ENCODE results near the gene DNAJA2. TPM values are rescaled to one million over a fixed set of nuclear protein-coding genes. Genes with fewer than 3 reads are reported as not detected.
"Not testable (repeated sequence)": the region's sequence is repeated elsewhere in the genome, so short reads cannot be mapped to it uniquely, and the experiment has no call there.

DNAJA2 gene
- total and polyA plus RNA-seq, 2 experiments from 2014 or later: 62.3 to 72.8 TPM

GRCh38 chr16:46949241-46949892, 24.1 kb downstream of the DNAJA2 start:
- H3K4me2 ChIP-seq: no peak overlapping the region
- H3K27me3 ChIP-seq: no peaks in the 10 kb centered on the region
- no peaks in the 10 kb centered on the region for H3K9me3 ChIP-seq (ENCODE audit: low read depth)
- H2AFZ ChIP-seq: no peak overlapping the region
- no peaks in the 10 kb centered on the region for H3K36me3 ChIP-seq (replicated peaks; ENCODE audit: insufficient read depth, low read depth)
- TF ChIP-seq EZH2 (IDR thresholded peaks at IDR 0.05; ENCODE audit: borderline replicate concordance) (no peak), EZH2phosphoT487 (IDR thresholded peaks at IDR 0.05; ENCODE audit: low read depth, severe bottlenecking, unreplicated experiment) (no peak)
- TF ChIP-seq, protein P1, sequence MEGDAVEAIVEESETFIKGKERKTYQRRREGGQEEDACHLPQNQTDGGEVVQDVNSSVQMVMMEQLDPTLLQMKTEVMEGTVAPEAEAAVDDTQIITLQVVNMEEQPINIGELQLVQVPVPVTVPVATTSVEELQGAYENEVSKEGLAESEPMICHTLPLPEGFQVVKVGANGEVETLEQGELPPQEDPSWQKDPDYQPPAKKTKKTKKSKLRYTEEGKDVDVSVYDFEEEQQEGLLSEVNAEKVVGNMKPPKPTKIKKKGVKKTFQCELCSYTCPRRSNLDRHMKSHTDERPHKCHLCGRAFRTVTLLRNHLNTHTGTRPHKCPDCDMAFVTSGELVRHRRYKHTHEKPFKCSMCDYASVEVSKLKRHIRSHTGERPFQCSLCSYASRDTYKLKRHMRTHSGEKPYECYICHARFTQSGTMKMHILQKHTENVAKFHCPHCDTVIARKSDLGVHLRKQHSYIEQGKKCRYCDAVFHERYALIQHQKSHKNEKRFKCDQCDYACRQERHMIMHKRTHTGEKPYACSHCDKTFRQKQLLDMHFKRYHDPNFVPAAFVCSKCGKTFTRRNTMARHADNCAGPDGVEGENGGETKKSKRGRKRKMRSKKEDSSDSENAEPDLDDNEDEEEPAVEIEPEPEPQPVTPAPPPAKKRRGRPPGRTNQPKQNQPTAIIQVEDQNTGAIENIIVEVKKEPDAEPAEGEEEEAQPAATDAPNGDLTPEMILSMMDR (IDR thresholded peaks at IDR 0.05; ENCODE audit: poor library complexity): no peak
- H3K79me2 ChIP-seq: no peaks in the 10 kb centered on the region
- H3K4me3 ChIP-seq: no peak overlapping the region
- H3K27ac ChIP-seq: no peak overlapping the region
- no peaks in the 10 kb centered on the region for H3K4me1 ChIP-seq (ENCODE audit: insufficient read depth)
- H3K9me2 ChIP-seq (replicated peaks; ENCODE audit: insufficient read depth): no peaks in the 10 kb centered on the region
- DNase-seq (ENCODE audit: low spot score): no peak
- WGBS (ENCODE audit: low lambda C conversion rate, missing lambda C conversion rate): 83% methylated on average over 7 of the region's 7 CpGs
- no peaks in the 10 kb centered on the region for H4K20me1 ChIP-seq (ENCODE audit: insufficient read depth, poor library complexity, severe bottlenecking)

DNA sequence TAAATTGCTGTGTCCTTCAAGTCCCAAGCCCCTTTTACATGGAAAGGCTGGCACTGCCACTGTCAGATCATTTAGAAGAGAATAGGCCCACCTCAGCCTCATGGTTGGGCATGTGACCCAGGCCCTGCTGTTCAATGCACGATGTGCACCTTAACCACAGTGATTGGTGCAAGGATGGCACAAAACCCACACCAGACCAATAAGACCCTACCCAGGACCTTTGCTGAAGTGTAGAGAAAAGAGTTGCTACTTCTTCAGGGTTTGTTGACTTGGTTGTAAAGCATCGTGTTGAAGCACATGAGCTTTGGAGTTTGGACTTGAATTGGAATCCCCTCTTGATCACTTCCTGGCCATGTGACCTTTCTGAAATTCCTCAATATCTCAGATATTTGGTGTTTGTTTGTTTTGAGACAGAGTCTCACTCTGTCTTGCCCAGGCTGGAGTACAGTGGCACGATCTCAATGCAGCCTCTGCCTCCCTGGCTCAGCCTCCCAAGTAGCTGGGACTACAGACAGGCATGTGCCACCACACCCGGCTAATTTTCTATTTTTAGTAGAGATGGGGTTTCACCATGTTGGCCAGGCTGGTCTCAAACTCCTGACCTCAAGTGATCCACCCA, 24.8 kb downstream of the DNAJA2 start:
- H3K9me3 ChIP-seq (ENCODE audit: low read depth): no peaks in the 10 kb centered on the region
- no peak overlapping the region for H3K27ac ChIP-seq
- H3K4me3 ChIP-seq: no peak overlapping the region
- no peaks in the 10 kb centered on the region for H3K9me2 ChIP-seq (replicated peaks; ENCODE audit: insufficient read depth)
- H3K36me3 ChIP-seq (replicated peaks; ENCODE audit: insufficient read depth, low read depth): no peaks in the 10 kb centered on the region
- no peak overlapping the region for H3K4me2 ChIP-seq
- H4K20me1 ChIP-seq (ENCODE audit: insufficient read depth, poor library complexity, severe bottlenecking): no peaks in the 10 kb centered on the region
- H3K79me2 ChIP-seq: no peaks in the 10 kb centered on the region
- no peaks in the 10 kb centered on the region for H3K27me3 ChIP-seq
- DNase-seq (ENCODE audit: low spot score): no peak
- no peaks in the 10 kb centered on the region for H3K4me1 ChIP-seq (ENCODE audit: insufficient read depth)
- no peak overlapping the region for H2AFZ ChIP-seq
- TF ChIP-seq EZH2phosphoT487 (IDR thresholded peaks at IDR 0.05; ENCODE audit: low read depth, severe bottlenecking, unreplicated experiment): no peak
- no peak for TF ChIP-seq EZH2 (IDR thresholded peaks at IDR 0.05; ENCODE audit: borderline replicate concordance)
- TF ChIP-seq, protein P1 (IDR thresholded peaks at IDR 0.05; ENCODE audit: poor library complexity): no peak
- 79% methylated on average over 4 of the region's 4 CpGs for WGBS (ENCODE audit: low lambda C conversion rate, missing lambda C conversion rate)

DNA sequence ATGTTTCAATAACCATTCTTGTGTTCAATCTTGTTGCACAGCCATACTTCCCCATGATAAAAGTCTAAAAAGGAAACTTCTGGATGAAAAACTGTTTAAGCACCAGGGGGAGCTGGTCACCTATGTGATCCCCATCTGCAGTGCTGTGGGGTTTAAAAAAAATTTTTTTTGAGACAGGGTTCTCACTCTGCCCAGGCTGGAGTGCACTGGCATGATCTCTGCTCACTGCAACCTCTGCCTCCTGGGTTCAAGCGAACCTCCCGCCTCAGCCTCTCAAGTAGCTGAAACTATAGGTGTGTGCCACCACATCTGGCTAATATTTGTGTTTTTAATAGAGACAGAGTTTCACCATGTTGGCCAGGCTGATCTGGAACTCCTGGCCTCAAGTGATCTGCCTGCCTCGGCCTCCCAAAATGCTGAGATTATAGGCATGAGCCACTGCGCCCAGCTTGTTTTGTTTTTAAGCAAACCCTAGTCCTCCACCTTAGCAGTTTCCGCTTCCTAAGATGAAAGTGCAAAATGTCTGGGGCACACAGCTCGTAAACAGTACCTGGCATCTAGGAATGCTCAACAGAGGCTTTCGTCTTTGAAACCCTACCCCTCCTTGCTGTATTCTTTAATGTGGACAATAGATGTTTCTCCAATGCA, 25.4 kb downstream of the DNAJA2 start:
- Histone ChIP-seq H3K9me2 (replicated peaks; ENCODE audit: insufficient read depth) (no peaks in the 10 kb centered on the region), H4K20me1 (ENCODE audit: insufficient read depth, poor library complexity, severe bottlenecking) (no peaks in the 10 kb centered on the region), H3K4me2 (no peak overlapping the region), H3K36me3 (replicated peaks; ENCODE audit: insufficient read depth, low read depth) (no peaks in the 10 kb centered on the region), H3K79me2 (no peaks in the 10 kb centered on the region), H3K9me3 (ENCODE audit: low read depth) (no peaks in the 10 kb centered on the region), H3K4me1 (ENCODE audit: insufficient read depth) (no peaks in the 10 kb centered on the region), H2AFZ (no peak overlapping the region), H3K27me3 (no peaks in the 10 kb centered on the region), H3K4me3 (no peak overlapping the region), H3K27ac (no peak overlapping the region)
- TF ChIP-seq EZH2phosphoT487 (IDR thresholded peaks at IDR 0.05; ENCODE audit: low read depth, severe bottlenecking, unreplicated experiment): no peak
- TF ChIP-seq, protein P1 (IDR thresholded peaks at IDR 0.05; ENCODE audit: poor library complexity): peak; percentile 74
- TF ChIP-seq EZH2 (IDR thresholded peaks at IDR 0.05; ENCODE audit: borderline replicate concordance): no peak
- 80% methylated on average over 7 of the region's 7 CpGs for WGBS (ENCODE audit: low lambda C conversion rate, missing lambda C conversion rate)
- peak; percentile 50 for DNase-seq (ENCODE audit: low spot score)

DNA sequence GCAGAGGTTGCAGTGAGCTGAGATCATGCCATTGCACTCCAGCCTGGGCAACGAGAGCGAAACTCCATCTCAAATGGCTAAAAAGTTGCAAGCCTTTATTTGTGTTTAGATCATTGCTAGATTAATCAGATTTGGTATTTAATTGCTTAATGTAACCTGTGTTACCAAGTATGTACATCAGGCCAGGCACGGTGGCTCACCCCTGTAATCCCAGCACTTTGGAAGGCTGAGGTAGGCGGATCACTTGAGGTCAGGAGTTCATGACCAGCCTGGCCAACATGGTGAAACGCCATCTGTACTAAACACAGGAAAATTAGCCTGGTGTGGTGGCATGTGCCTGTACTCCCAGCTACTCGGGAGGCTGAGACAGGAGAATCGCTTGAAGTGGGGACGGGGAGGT, 28.8 kb downstream of the DNAJA2 start:
- not testable (repeated sequence) for H3K4me1 ChIP-seq (ENCODE audit: insufficient read depth)

More for the DNA sequence above, 28.8 kb downstream of the DNAJA2 start:
- H3K27ac ChIP-seq; H3K9me2 ChIP-seq (replicated peaks; ENCODE audit: insufficient read depth); DNase-seq (ENCODE audit: low spot score); H3K9me3 ChIP-seq (ENCODE audit: low read depth); H3K27me3 ChIP-seq; H3K4me2 ChIP-seq; H2AFZ ChIP-seq; H3K36me3 ChIP-seq (replicated peaks; ENCODE audit: insufficient read depth, low read depth); H3K79me2 ChIP-seq; H4K20me1 ChIP-seq (ENCODE audit: insufficient read depth, poor library complexity, severe bottlenecking); H3K4me3 ChIP-seq: not testable (repeated sequence)
- 93% methylated on average over 8 of the region's 8 CpGs for WGBS (ENCODE audit: low lambda C conversion rate, missing lambda C conversion rate)
